SK-N-MC (cell line): ENCODE measurements around the gene POFUT2.

ENCODE experiments used
- EZH2 ChIP-seq: fragments of 200-600 bp; sonication (generic); IDR thresholded peaks from one replicate; pipeline ENCODE4 v1.6.1; 2017; ENCODE audit warnings: antibody characterized with exemption
- FOXP2 ChIP-seq: optimal IDR thresholded peaks from 2 replicates; pipeline ENCODE3; 2011; ENCODE audit warnings: mild to moderate bottlenecking, moderate library complexity; ENCODE audit not compliant: insufficient read depth; ENCODE audit errors: extremely low read length, control extremely low read depth
- POLR2AphosphoS5 ChIP-seq: IDR thresholded peaks from 2 replicates; pipeline ENCODE4 v1.6.1; 2012; ENCODE audit warnings: mild to moderate bottlenecking, low read depth, low read length, borderline replicate concordance

GRCh38 chr21:45299864-45300785 lies 12.4 kb upstream of the POFUT2 start:
- TF ChIP-seq POLR2AphosphoS5 (no peak), EZH2 (no peak), FOXP2 (no peak)
